ACHN (cell line): ENCODE data around the gene TBCCD1.
"Not testable (repeated sequence)": the region's sequence is repeated elsewhere in the genome, so short reads cannot be mapped to it uniquely, and the experiment has no call there.

Experiments used
- DNase-seq: peaks from one replicate; pipeline ENCODE4 v3.0.0-alpha.2; 2015
- in situ Hi-C: cut with HindIII; loops from 2 replicates; pipeline ENCODE4 v1.10.0; 2017; ENCODE audit warnings: low sequenced_read_pairs, low pct_ligation_motif_present, low pct_unique_long_range_greater_than_20kb

Gene TBCCD1

GRCh38 chr3:186510374-186511079, 56.6 kb downstream of the TBCCD1 start:
- no peak for DNase-seq
- in situ Hi-C loops: no loop called here

GRCh38 chr3:186509423-186509822, 57.7 kb downstream of the TBCCD1 start:
- DNase-seq: no peak
- in situ Hi-C loops: no loop called here

- no peak for DNase-seq
- in situ Hi-C loops: no loop called here
Observed at GRCh38 chr3:186506857-186507256, 60.3 kb downstream of the TBCCD1 start.

GRCh38 chr3:186506191-186506739, 60.9 kb downstream of the TBCCD1 start:
- in situ Hi-C loops: no loop called here

GRCh38 chr3:186502966-186503712, 64.0 kb downstream of the TBCCD1 start:
- in situ Hi-C loops: no loop called here
- DNase-seq: no peak

More at GRCh38 chr3:186506191-186506739, 60.9 kb downstream of the TBCCD1 start:
- no peak for DNase-seq

- in situ Hi-C loops: no loop called here
- no peak for DNase-seq
Observed at GRCh38 chr3:186502138-186502948, 64.8 kb downstream of the TBCCD1 start.

GRCh38 chr3:186499949-186500348, 67.2 kb downstream of the TBCCD1 start:
- in situ Hi-C loops, DNase-seq: not testable (repeated sequence)

- DNase-seq, in situ Hi-C loops: not testable (repeated sequence)
Observed at GRCh38 chr3:186498022-186498421, 69.1 kb downstream of the TBCCD1 start.

GRCh38 chr3:186497608-186498007, 69.5 kb downstream of the TBCCD1 start:
- no peak for DNase-seq
- in situ Hi-C loops: no loop called here

- in situ Hi-C loops: no loop called here
- DNase-seq: no peak
Observed at GRCh38 chr3:186496635-186497034, 70.5 kb downstream of the TBCCD1 start.
